H1 (cell line): ENCODE results near the gene PPP2R2B. TPM values are rescaled to one million over a fixed set of nuclear protein-coding genes. Genes with fewer than 3 reads are reported as not detected.

Experiments used
- BRCA1 ChIP-seq: IDR thresholded peaks from 2 replicates; pipeline ENCODE4 v1.6.1; 2012; ENCODE audit warnings: low read depth, low read length, improper control_type of control experiment
- CHD1 ChIP-seq: IDR thresholded peaks from 2 replicates; pipeline ENCODE4 v1.6.1; 2012; ENCODE audit warnings: low read depth, low read length, improper control_type of control experiment
- CHD2 ChIP-seq: IDR thresholded peaks from 2 replicates; pipeline ENCODE4 v1.6.1; 2012; ENCODE audit warnings: low read length, improper control_type of control experiment
- MAFK ChIP-seq: IDR thresholded peaks from 2 replicates; pipeline ENCODE4 v1.6.1; 2012; ENCODE audit warnings: low read depth, mild to moderate bottlenecking, improper control_type of control experiment, low read length
- POU5F1 ChIP-seq: IDR thresholded peaks from 2 replicates; pipeline ENCODE4 v1.6.1; 2011; ENCODE audit warnings: low read depth, mild to moderate bottlenecking, low read length, moderate library complexity
- RNF2 ChIP-seq: fragments of 200-900, 300-1000 bp; sonication (generic); IDR thresholded peaks from 2 replicates; pipeline ENCODE4 v1.7.1; 2016; ENCODE audit warnings: borderline replicate concordance, low read depth, mild to moderate bottlenecking, antibody characterized with exemption, low read length; ENCODE audit not compliant: poor library complexity, severe bottlenecking; ENCODE audit errors: missing control alignments
- polyA plus RNA-seq, 7 experiments: library from polyadenylated mRNA; depleted of rRNA in 3 of 7; stranded (reverse) in 5 of 7; unstranded in 2 of 7; fragments of >200 nt in 5 of 7; fragments of 200-250 nt in 2 of 7; gene quantifications; 1 replicate in 5 of 7; 2 replicates in 1 of 7; 4 replicates in 1 of 7; pipeline versions ENCODE4 v1.2.1 to v1.2.3, GENCODE V29; 2011 to 2013; ENCODE audit warnings: missing spikeins in 2 of 7, mixed read lengths in 2 of 7
- total RNA-seq: library from RNA; stranded (reverse); fragmentation: NEBNext Ultra II Directional; extraction: Animal tissue kit (Norgen Biotek cat#: 25700); gene quantifications from 2 replicates; pipeline ENCODE4 v1.2.1, GENCODE V29; 2021

The PPP2R2B gene
- total and polyA plus RNA-seq, 2 of the 8 experiments (the other 6 are each of a cell fraction or from before 2014, with no cell fraction given), result 21.1 to 37.1 TPM

GRCh38 chr5:146805081-146805480, 73.5 kb downstream of the PPP2R2B start (continued):
- 0 out of 2 replicates have a peak, but pooled peaks have one; percentile 28 for TF ChIP-seq MAFK
- no peak for TF ChIP-seq CHD1
- TF ChIP-seq CHD2, result no peak
- TF ChIP-seq POU5F1, result no peak
- TF ChIP-seq RNF2, result no peak
- no peak for TF ChIP-seq BRCA1
